Spinal cord (tissue), 10 donors: ENCODE data around the gene EPRS1. TPM values are rescaled to one million over a fixed set of nuclear protein-coding genes. Genes with fewer than 3 reads are reported as not detected.
A peak's percentile ranks its signal among the peaks of the same experiment; 100 is the strongest.
"Not testable (repeated sequence)": the region's sequence is repeated elsewhere in the genome, so short reads cannot be mapped to it uniquely, and the experiment has no call there.

ENCODE experiments used
- DNase-seq, 6 donors: peaks; one replicate each; pipeline versions ENCODE4 v3.0.0 to v3.0.0-alpha.2; 2013 to 2015; ENCODE audit warnings: low spot score in 6 of 6, low read depth in 4 of 6
- H3K27ac ChIP-seq: one replicate; pipeline ENCODE4 v1.5.1; 2013; ENCODE audit warnings: low read depth, low read length, control low read depth
- H3K27me3 ChIP-seq: one replicate; pipeline ENCODE4 v1.6.1; 2013; ENCODE audit warnings: low read length; ENCODE audit not compliant: control insufficient read depth, insufficient read depth
- H3K36me3 ChIP-seq: one replicate; pipeline ENCODE4 v1.6.1; 2013; ENCODE audit warnings: low read length; ENCODE audit not compliant: control insufficient read depth, insufficient read depth
- H3K4me1 ChIP-seq: one replicate; pipeline ENCODE4 v1.6.1; 2013; ENCODE audit warnings: low read length; ENCODE audit not compliant: control insufficient read depth, insufficient read depth
- H3K4me3 ChIP-seq: one replicate; pipeline ENCODE4 v1.5.1; 2013; ENCODE audit warnings: low read depth, low read length, control low read depth
- H3K9me3 ChIP-seq: one replicate; pipeline ENCODE4 v1.6.1; 2013; ENCODE audit warnings: low read length; ENCODE audit not compliant: control insufficient read depth, insufficient read depth
- WGBS: methylation state at CpG from one replicate; pipeline ENCODE4 v1.1.5; 2013; ENCODE audit warnings: missing lambda C conversion rate; ENCODE audit not compliant: insufficient coverage; 5-methylcytosine and 5-hydroxymethylcytosine counted together
- polyA plus RNA-seq, 2 donors: library from polyadenylated mRNA; unstranded; fragments of 120-200 nt; gene quantifications; one replicate each; pipeline ENCODE4 v1.2.1, GENCODE V29; 2013; ENCODE audit not compliant: insufficient read length in 2 of 2
- total RNA-seq, 2 donors: library from RNA; depleted of rRNA in 1 of 2; stranded (reverse); fragments of 120-200 nt in 1 of 2; fragments of >200 nt in 1 of 2; gene quantifications; one replicate each; pipeline versions ENCODE4 v1.2.3 to v1.2.4, GENCODE V29; 2013 to 2014
- donor health status: healthy.

Gene EPRS1
- total and polyA plus RNA-seq, 4 donors, result 85.1 to 159 (median 108) TPM

DNA sequence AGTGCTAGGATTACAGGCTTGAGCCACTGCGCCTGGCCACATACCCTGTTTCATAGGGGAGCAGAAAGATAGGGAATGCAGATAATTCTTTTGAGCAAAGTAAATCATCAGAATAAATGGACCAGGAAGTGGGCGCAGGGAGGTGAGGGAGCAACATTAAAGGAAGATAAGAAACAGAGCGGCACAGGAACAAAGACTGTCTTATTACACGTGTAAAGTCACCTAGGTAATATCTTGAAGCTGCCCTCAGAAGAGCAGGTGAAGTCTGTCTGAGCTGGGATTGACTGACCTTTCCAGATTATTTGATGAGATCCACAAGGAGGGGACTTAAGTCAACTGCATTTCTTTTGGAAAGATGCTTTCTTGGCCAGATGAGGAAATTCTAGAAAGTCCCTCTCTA, 7.7 kb downstream of the EPRS1 start:
- Histone ChIP-seq H3K9me3 (no peaks in the 10 kb centered on the region), H3K27ac (no peak overlapping the region), H3K27me3 (no peaks in the 10 kb centered on the region), H3K4me1 (no peaks in the 10 kb centered on the region), H3K36me3 (peaks cover 19% of the 10 kb centered on the region), H3K4me3 (no peak overlapping the region)
- WGBS, result 98% methylated on average over 4 of the region's 4 CpGs
- DNase-seq, result no peak

DNA sequence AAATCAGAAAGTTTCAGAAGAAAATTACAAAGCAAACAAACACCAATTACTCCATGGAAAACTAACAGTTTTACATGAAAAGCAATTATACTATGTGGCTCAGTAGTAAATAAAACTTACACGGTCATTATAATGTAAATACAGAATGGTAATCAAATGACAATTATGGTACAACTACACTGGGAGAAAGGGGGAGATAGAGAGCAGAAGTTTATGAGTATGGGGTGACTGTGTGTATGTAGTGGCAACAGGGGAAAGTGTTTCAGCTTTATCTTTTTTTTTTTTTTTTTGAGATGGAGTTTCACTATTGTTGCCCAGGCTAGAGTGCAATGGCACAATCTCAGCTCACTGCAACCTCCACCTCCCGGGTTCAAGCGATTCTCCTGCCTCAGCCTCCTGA, 8.5 kb downstream of the EPRS1 start:
- WGBS, result no CpG with 5 or more reads among the region's 3 CpGs
- not testable (repeated sequence) for H3K27me3 ChIP-seq, H3K4me1 ChIP-seq, H3K4me3 ChIP-seq, H3K9me3 ChIP-seq, H3K27ac ChIP-seq, DNase-seq
- H3K36me3 ChIP-seq, result peaks cover 19% of the 10 kb centered on the region

GRCh38 chr1:220032911-220033310, 13.4 kb downstream of the EPRS1 start:
- no peak for DNase-seq

GRCh38 chr1:220031287-220031686, 15.0 kb downstream of the EPRS1 start:
- H3K36me3 ChIP-seq, result peaks cover 10% of the 10 kb centered on the region
- H3K27me3 ChIP-seq, result no peaks in the 10 kb centered on the region
- no peak for DNase-seq
- no peak overlapping the region for H3K4me3 ChIP-seq
- no peak overlapping the region for H3K27ac ChIP-seq
- 100% methylated on average over 1 of the region's 2 CpGs for whole genome bisulfite sequencing
- no peaks in the 10 kb centered on the region for H3K9me3 ChIP-seq
- no peaks in the 10 kb centered on the region for H3K4me1 ChIP-seq

More at GRCh38 chr1:220032911-220033310, 13.4 kb downstream of the EPRS1 start:
- H3K4me1 ChIP-seq, result no peaks in the 10 kb centered on the region
- H3K4me3 ChIP-seq, result no peak overlapping the region
- H3K27me3 ChIP-seq, result no peaks in the 10 kb centered on the region
- no CpG with 5 or more reads among the region's 3 CpGs for WGBS
- no peaks in the 10 kb centered on the region for H3K9me3 ChIP-seq
- H3K27ac ChIP-seq, result no peak overlapping the region
- peaks cover 7% of the 10 kb centered on the region for H3K36me3 ChIP-seq

DNA sequence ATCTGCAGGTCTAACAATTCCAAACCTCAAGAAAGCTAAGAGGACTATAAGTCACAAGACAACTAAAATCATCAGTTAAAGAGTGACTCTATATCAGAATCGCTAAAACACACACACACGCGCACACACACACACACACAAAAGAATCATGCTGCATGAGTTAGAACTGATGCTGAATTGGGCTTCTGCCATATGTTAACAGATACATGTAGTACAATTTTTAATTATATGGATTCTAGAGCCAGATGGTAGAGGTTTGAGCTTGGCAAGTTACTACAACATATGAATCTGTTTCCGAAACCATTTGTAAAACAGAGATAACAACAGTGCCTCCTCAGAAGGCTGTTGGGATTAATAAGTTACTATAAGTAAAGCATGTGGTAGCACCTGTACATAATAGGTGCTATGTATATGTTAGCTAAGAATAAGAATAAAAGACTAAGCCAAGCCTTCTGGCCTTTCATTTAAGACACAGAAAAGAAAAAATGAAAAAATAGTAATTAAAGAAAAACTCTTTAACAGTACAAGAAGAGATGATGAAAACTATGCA, 17.9 kb downstream of the EPRS1 start:
- no peak overlapping the region for H3K27ac ChIP-seq
- H3K27me3 ChIP-seq, result no peaks in the 10 kb centered on the region
- H3K36me3 ChIP-seq, result peaks cover 10% of the 10 kb centered on the region
- WGBS, result 100% methylated on average over 1 of the region's 4 CpGs
- H3K9me3 ChIP-seq, result no peaks in the 10 kb centered on the region
- DNase-seq, result peak in 2 of 6 donors; percentile 8 to 85
- H3K4me1 ChIP-seq, result no peaks in the 10 kb centered on the region
- H3K4me3 ChIP-seq, result no peak overlapping the region

DNA sequence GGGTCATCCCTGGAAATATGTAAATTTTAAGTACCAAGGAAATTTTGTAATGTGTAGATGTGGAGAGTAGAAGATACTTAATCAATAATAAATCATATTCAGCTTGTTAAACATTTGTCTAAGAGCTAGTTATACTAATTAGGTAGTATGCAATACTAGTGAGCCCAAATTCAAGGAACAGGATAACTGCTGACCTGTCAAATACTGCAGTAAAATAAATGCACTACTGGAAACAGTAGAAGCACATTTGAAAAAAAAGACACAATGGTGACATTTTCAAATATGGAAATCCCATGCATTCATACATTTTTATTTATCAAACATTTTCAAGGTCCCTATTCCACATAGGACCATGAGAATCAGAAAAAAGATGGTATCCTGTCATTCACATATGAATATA, 27.2 kb downstream of the EPRS1 start:
- no peak for DNase-seq
- H3K27ac ChIP-seq, result no peak overlapping the region
- H3K4me3 ChIP-seq, result no peak overlapping the region
- no peaks in the 10 kb centered on the region for H3K4me1 ChIP-seq
- H3K9me3 ChIP-seq, result no peaks in the 10 kb centered on the region
- H3K36me3 ChIP-seq, result peaks cover 25% of the 10 kb centered on the region
- H3K27me3 ChIP-seq, result no peaks in the 10 kb centered on the region

- peaks cover 27% of the 10 kb centered on the region for H3K36me3 ChIP-seq
These were observed 32.8 kb downstream of the EPRS1 start for GRCh38 chr1:220013497-220013896.

GRCh38 chr1:220012259-220012658, 34.0 kb downstream of the EPRS1 start:
- Histone ChIP-seq H3K9me3 (no peaks in the 10 kb centered on the region), H3K4me3 (no peak overlapping the region), H3K27ac (no peak overlapping the region), H3K27me3 (no peaks in the 10 kb centered on the region), H3K36me3 (peaks cover 27% of the 10 kb centered on the region), H3K4me1 (no peaks in the 10 kb centered on the region)
- 56% methylated on average over 3 of the region's 3 CpGs for WGBS
- peak in 1 of 6 donors; percentile 3 for DNase-seq

More at GRCh38 chr1:220013497-220013896, 32.8 kb downstream of the EPRS1 start:
- no CpG with 5 or more reads among the region's 3 CpGs for WGBS
- DNase-seq, result no peak
- Histone ChIP-seq H3K27me3 (no peaks in the 10 kb centered on the region), H3K4me3 (no peak overlapping the region), H3K27ac (no peak overlapping the region), H3K9me3 (no peaks in the 10 kb centered on the region), H3K4me1 (no peaks in the 10 kb centered on the region)

- DNase-seq, result no peak
- Histone ChIP-seq H3K4me1 (no peaks in the 10 kb centered on the region), H3K36me3 (peaks cover 23% of the 10 kb centered on the region), H3K27me3 (no peaks in the 10 kb centered on the region), H3K4me3 (no peak overlapping the region), H3K27ac (no peak overlapping the region), H3K9me3 (no peaks in the 10 kb centered on the region)
These were observed 34.7 kb downstream of the EPRS1 start for GRCh38 chr1:220011620-220012019.

DNA sequence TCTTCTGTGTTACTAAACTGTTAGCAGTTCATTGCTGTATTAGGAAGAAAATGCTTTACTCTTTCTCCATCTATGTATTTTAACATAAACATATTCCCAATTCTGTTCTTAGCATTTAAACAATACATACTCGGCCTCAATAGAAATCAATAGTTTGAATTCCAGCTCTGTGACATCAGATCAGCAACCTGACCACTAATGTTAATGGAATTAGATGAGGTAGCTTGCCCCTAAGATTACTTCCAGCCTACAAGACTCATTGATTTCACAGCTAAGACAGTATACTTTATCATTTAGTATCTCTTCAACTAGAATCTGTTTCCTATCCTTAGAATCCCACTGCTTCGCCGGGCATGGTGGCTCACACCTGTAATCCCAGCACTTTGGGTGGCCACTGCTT, 38.9 kb downstream of the EPRS1 start:
- 87% methylated on average over 2 of the region's 3 CpGs for WGBS
- Histone ChIP-seq H3K4me3 (no peak overlapping the region), H3K27me3 (no peaks in the 10 kb centered on the region), H3K27ac (no peak overlapping the region), H3K36me3 (peaks cover 18% of the 10 kb centered on the region), H3K4me1 (no peaks in the 10 kb centered on the region), H3K9me3 (no peaks in the 10 kb centered on the region)
- DNase-seq, result no peak
